ENCODE results near the gene TTI1. TPM values are rescaled to one million over a fixed set of nuclear protein-coding genes. Genes with fewer than 3 reads are reported as not detected.

Gene TTI1
- total RNA-seq, 1 donor from 2014 or later, result 14.3 TPM

- H3K4me3 ChIP-seq (ENCODE audit: low read depth, low read length), result peak overlapping the region; percentile 96
- DNase-seq (ENCODE audit: low read depth), result no peak
- TF ChIP-seq CTCF (conservative IDR thresholded peaks at IDR 0.05; ENCODE audit: low read depth, low read length), result no peak
Observed at GRCh38 chr20:38031957-38032356, 1.3 kb downstream of the TTI1 start.

- TF ChIP-seq CTCF (conservative IDR thresholded peaks at IDR 0.05; ENCODE audit: low read depth, low read length), result no peak
- DNase-seq (ENCODE audit: low read depth), result no peak
- no peak overlapping the region for H3K4me3 ChIP-seq (ENCODE audit: low read depth, low read length)
Observed at GRCh38 chr20:38029453-38029852, 3.8 kb downstream of the TTI1 start.

GRCh38 chr20:38024496-38024895 is 8.8 kb downstream of the TTI1 start:
- no peak overlapping the region for H3K4me3 ChIP-seq (ENCODE audit: low read depth, low read length)
- no peak for TF ChIP-seq CTCF (conservative IDR thresholded peaks at IDR 0.05; ENCODE audit: low read depth, low read length)
- no peak for DNase-seq (ENCODE audit: low read depth)

GRCh38 chr20:38023181-38024001 is 9.9 kb downstream of the TTI1 start:
- no peak overlapping the region for H3K4me3 ChIP-seq (ENCODE audit: low read depth, low read length)
- DNase-seq (ENCODE audit: low read depth), result no peak
- no peak for TF ChIP-seq CTCF (conservative IDR thresholded peaks at IDR 0.05; ENCODE audit: low read depth, low read length)

DNA sequence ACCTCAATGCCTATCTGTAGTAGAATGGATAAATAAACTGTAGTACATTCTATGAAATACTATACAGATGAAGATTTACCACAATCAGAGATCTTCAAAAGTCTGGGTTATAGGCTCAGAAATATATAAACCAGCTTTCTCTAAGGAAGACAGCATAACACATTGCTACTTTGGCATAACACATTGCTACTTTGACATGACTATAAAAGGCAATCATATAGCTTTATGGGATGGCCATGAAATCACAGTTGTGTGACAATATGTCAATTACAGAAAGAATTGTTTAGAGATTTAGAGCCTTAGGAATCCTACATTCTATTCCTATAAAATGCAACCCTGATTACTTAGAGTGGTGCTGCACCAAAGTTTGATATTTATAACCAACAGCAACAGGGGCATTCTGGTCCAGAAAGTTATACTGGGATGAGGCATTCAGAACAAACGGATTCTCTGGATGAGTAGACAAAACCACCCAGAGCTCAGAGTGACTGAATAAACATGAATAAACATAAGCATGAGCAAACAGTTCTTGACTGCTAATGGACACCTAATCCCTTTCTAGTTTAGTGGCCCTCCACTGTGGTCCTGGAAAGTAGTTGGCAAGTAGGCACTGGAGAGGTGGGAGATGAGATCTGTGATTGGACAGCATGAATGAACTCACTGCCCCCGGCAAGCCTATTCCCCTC is 12.0 kb downstream of the TTI1 start:
- no peak overlapping the region for H3K4me3 ChIP-seq (ENCODE audit: low read depth, low read length)
- DNase-seq (ENCODE audit: low read depth), result no peak
- no peak for TF ChIP-seq CTCF (conservative IDR thresholded peaks at IDR 0.05; ENCODE audit: low read depth, low read length)

GRCh38 chr20:38018385-38018784 is 14.9 kb downstream of the TTI1 start:
- TF ChIP-seq CTCF (conservative IDR thresholded peaks at IDR 0.05; ENCODE audit: low read depth, low read length), result no peak
- no peak overlapping the region for H3K4me3 ChIP-seq (ENCODE audit: low read depth, low read length)
- DNase-seq (ENCODE audit: low read depth), result no peak

Data from epithelial cell of proximal tubule (primary cell).